HG03025 (cell line): Measurements from ENCODE around the gene BSN.
"Not testable (repeated sequence)": the region's sequence is repeated elsewhere in the genome, so short reads cannot be mapped to it uniquely, and the experiment has no call there.

Source experiments
- ATAC-seq: cut with Tn5 transposase; IDR thresholded peaks from one replicate; pipeline ENCODE4 v1.9.1; 2021; ENCODE audit warnings: mild to moderate bottlenecking, moderate library complexity; ENCODE audit not compliant: unreplicated experiment, low FRiP score

The BSN gene

GRCh38 chr3:49534581-49535441 is 19.5 kb upstream of the BSN start:
- no peak for ATAC-seq

GRCh38 chr3:49535971-49536874 is 18.1 kb upstream of the BSN start:
- no peak for ATAC-seq

GRCh38 chr3:49536875-49537533 is 17.3 kb upstream of the BSN start:
- ATAC-seq = no peak

GRCh38 chr3:49539659-49540560 is 14.4 kb upstream of the BSN start:
- ATAC-seq = peak; percentile 85

- ATAC-seq = no peak
These were observed 2.2 kb upstream of the BSN start for GRCh38 chr3:49552087-49552486.

GRCh38 chr3:49553324-49553691 is 969 bp upstream of the BSN start:
- no peak for ATAC-seq

GRCh38 chr3:49554633-49555265 is 472 bp downstream of the BSN start:
- no peak for ATAC-seq

GRCh38 chr3:49556500-49557275 is 2.4 kb downstream of the BSN start:
- no peak for ATAC-seq

- no peak for ATAC-seq
These were observed 8.8 kb downstream of the BSN start for GRCh38 chr3:49563040-49563578.

- ATAC-seq = no peak
These were observed 9.5 kb downstream of the BSN start for GRCh38 chr3:49563766-49564165.

- ATAC-seq = no peak
These were observed 12.0 kb downstream of the BSN start for GRCh38 chr3:49566312-49566711.

GRCh38 chr3:49567406-49567805 is 13.1 kb downstream of the BSN start:
- no peak for ATAC-seq

GRCh38 chr3:49568965-49569364 is 14.7 kb downstream of the BSN start:
- ATAC-seq = no peak

GRCh38 chr3:49570028-49570654 is 15.9 kb downstream of the BSN start:
- no peak for ATAC-seq

GRCh38 chr3:49582177-49582576 is 27.9 kb downstream of the BSN start:
- ATAC-seq = no peak

- not testable (repeated sequence) for ATAC-seq
These were observed 31.0 kb downstream of the BSN start for GRCh38 chr3:49585261-49585755.

- no peak for ATAC-seq
These were observed 37.3 kb downstream of the BSN start for GRCh38 chr3:49591615-49592014.

- ATAC-seq = no peak
These were observed 38.8 kb downstream of the BSN start for GRCh38 chr3:49593041-49593440.
